IMR-90 (cell line): ENCODE results near the gene ALPP. TPM values are rescaled to one million over a fixed set of nuclear protein-coding genes. Genes with fewer than 3 reads are reported as not detected.

Experiments
- ATAC-seq: fragments of 200-7000 bp; cut with Tn5 transposase; 2 replicates; pipeline ENCODE4 v1.9.1; 2020; ENCODE audit warnings: low read depth, mild to moderate bottlenecking, moderate library complexity
- BruUV-seq: library from RNA; stranded (reverse); fragments of 400-500 nt; replicated peaks from 2 replicates; lab custom pipeline; 2021; lab: Mats Ljungman, UMichigan
- CTCF ChIA-PET: fragments of 300-600 bp; formaldehyde crosslinking; extraction: SDS; loops from one replicate; lab custom pipeline; 2021; ENCODE audit warnings: antibody characterized with exemption; lab: Yijun Ruan, JAX
- POLR2A ChIA-PET: fragments of 300-600 bp; sonication (Branson Sonifier 250); formaldehyde crosslinking; loops from one replicate; lab custom pipeline; 2022; ENCODE audit warnings: antibody characterized with exemption; ENCODE audit not compliant: unreplicated experiment; lab: Charles Lee
- DNase-seq: peaks from one replicate; pipeline ENCODE4 v3.0.0; 2013
- H2AFZ ChIP-seq: replicated peaks from 2 replicates; pipeline ENCODE3; 2013; ENCODE audit warnings: low read length, mild to moderate bottlenecking; ENCODE audit not compliant: poor library complexity
- H2AK5ac ChIP-seq: 2 replicates; pipeline ENCODE4 v1.6.1; 2013; ENCODE audit warnings: low read depth, low read length, inconsistent platforms
- H2AK9ac ChIP-seq: replicated peaks from 2 replicates; pipeline ENCODE3; 2013; ENCODE audit warnings: mild to moderate bottlenecking, low read depth, low read length, moderate library complexity; ENCODE audit not compliant: poor library complexity
- H2BK120ac ChIP-seq: 2 replicates; pipeline ENCODE4 v1.6.1; 2013; ENCODE audit warnings: low read depth, low read length, inconsistent platforms
- H2BK15ac ChIP-seq: 3 replicates; pipeline ENCODE4 v1.6.1; 2013; ENCODE audit warnings: low read depth, low read length, inconsistent platforms
- H2BK20ac ChIP-seq: 2 replicates; pipeline ENCODE4 v1.6.1; 2013; ENCODE audit warnings: low read depth, mild to moderate bottlenecking, inconsistent platforms, low read length, moderate library complexity
- H2BK5ac ChIP-seq: 2 replicates; pipeline ENCODE4 v1.6.1; 2013; ENCODE audit warnings: mild to moderate bottlenecking, low read depth, low read length, inconsistent platforms; ENCODE audit not compliant: poor library complexity, severe bottlenecking
- H3K14ac ChIP-seq: replicated peaks from 2 replicates; pipeline ENCODE4 v1.6.1; 2013; ENCODE audit warnings: low read depth, low read length, inconsistent platforms
- H3K18ac ChIP-seq: 2 replicates; pipeline ENCODE4 v1.6.1; 2013; ENCODE audit warnings: low read depth, low read length, control low read depth
- H3K23ac ChIP-seq: 2 replicates; pipeline ENCODE4 v1.6.1; 2013; ENCODE audit warnings: low read depth, low read length, inconsistent platforms
- H3K27ac ChIP-seq: 2 replicates; pipeline ENCODE4 v1.5.1; 2013; ENCODE audit warnings: mild to moderate bottlenecking, control low read depth, low read length; ENCODE audit not compliant: insufficient read depth
- H3K27me3 ChIP-seq: 2 replicates; pipeline ENCODE4 v1.6.1; 2013; ENCODE audit warnings: low read length; ENCODE audit not compliant: control insufficient read depth, insufficient read depth
- H3K36me3 ChIP-seq: 2 replicates; pipeline ENCODE4 v1.6.1; 2013; ENCODE audit warnings: low read length, mixed read lengths; ENCODE audit not compliant: control insufficient read depth, insufficient read depth
- H3K4ac ChIP-seq: 2 replicates; pipeline ENCODE4 v1.6.1; 2013; ENCODE audit warnings: low read depth, low read length, inconsistent platforms
- H3K4me1 ChIP-seq: 2 replicates; pipeline ENCODE4 v1.6.1; 2013; ENCODE audit warnings: low read length, mixed read lengths; ENCODE audit not compliant: control insufficient read depth, insufficient read depth
- H3K4me2 ChIP-seq: 2 replicates; pipeline ENCODE4 v1.6.1; 2013; ENCODE audit warnings: low read depth, mild to moderate bottlenecking, control low read depth, low read length, moderate library complexity
- H3K4me3 ChIP-seq: 2 replicates; pipeline ENCODE4 v1.5.1; 2013; ENCODE audit warnings: low read depth, mild to moderate bottlenecking, control low read depth, low read length, moderate library complexity; ENCODE audit not compliant: insufficient read depth
- H3K56ac ChIP-seq: 2 replicates; pipeline ENCODE4 v1.6.1; 2013; ENCODE audit warnings: low read length, inconsistent platforms; ENCODE audit not compliant: insufficient read depth; ENCODE audit errors: extremely low read depth
- H3K79me1 ChIP-seq, 2 experiments: 2 replicates each; pipeline ENCODE4 v1.6.1; 2013; ENCODE audit warnings: low read length in 2 of 2, inconsistent platforms in 1 of 2, low read depth in 1 of 2
- H3K9ac ChIP-seq: 2 replicates; pipeline ENCODE4 v1.6.1; 2013; ENCODE audit warnings: low read depth, low read length, control low read depth
- H3K9me1 ChIP-seq: 2 replicates; pipeline ENCODE4 v1.6.1; 2013; ENCODE audit warnings: low read length, inconsistent platforms; ENCODE audit not compliant: insufficient read depth
- H3K9me3 ChIP-seq: 2 replicates; pipeline ENCODE4 v1.6.1; 2013; ENCODE audit warnings: low read length; ENCODE audit not compliant: control insufficient read depth, insufficient read depth
- H4K20me1 ChIP-seq: 2 replicates; pipeline ENCODE4 v1.6.1; 2013; ENCODE audit warnings: low read length, inconsistent platforms; ENCODE audit not compliant: insufficient read depth
- H4K5ac ChIP-seq: 2 replicates; pipeline ENCODE4 v1.6.1; 2013; ENCODE audit warnings: mild to moderate bottlenecking, low read depth, low read length, control low read depth
- H4K8ac ChIP-seq, 2 experiments: 2 replicates each; pipeline ENCODE4 v1.6.1; 2013; ENCODE audit warnings: low read depth in 2 of 2, low read length in 2 of 2, control low read depth in 1 of 2, inconsistent platforms in 1 of 2
- H4K91ac ChIP-seq: 2 replicates; pipeline ENCODE4 v1.6.1; 2013; ENCODE audit warnings: low read depth, low read length, inconsistent platforms; ENCODE audit not compliant: insufficient read depth
- BHLHE40 ChIP-seq: fragments of 150-350 bp; IDR thresholded peaks from 2 replicates; pipeline ENCODE4 v1.6.1; 2016; ENCODE audit warnings: mild to moderate bottlenecking, low read depth, low read length
- RAD21 ChIP-seq: IDR thresholded peaks from 2 replicates; pipeline ENCODE4 v1.6.1; 2012; ENCODE audit warnings: low read length, improper control_type of control experiment
- SMC3 ChIP-seq: fragments of 150-350 bp; IDR thresholded peaks from 2 replicates; pipeline ENCODE4 v1.6.1; 2016; ENCODE audit warnings: low read depth, mild to moderate bottlenecking, antibody characterized with exemption, low read length, moderate library complexity
- WGBS, 2 experiments: methylation state at CpG; one replicate each; pipeline versions ENCODE4 v1.1.5 to v1.1.7; 2013; ENCODE audit warnings: missing lambda C conversion rate in 2 of 2; ENCODE audit not compliant: insufficient read length in 1 of 2; ENCODE audit errors: extremely low coverage in 2 of 2; 5-methylcytosine and 5-hydroxymethylcytosine counted together
- dilution Hi-C: fragments of 300-500 bp; cut with HindIII; formaldehyde crosslinking; loops from one replicate; pipeline ENCODE4 v1.14.3; 2018; ENCODE audit warnings: low sequenced_read_pairs; ENCODE audit not compliant: unreplicated experiment
- in situ Hi-C: fragments of 300-500 bp; cut with MboI; formaldehyde crosslinking; loops from 3 replicates; pipeline ENCODE4 v1.14.3; 2019; ENCODE audit warnings: low sequenced_read_pairs, inconsistent platforms, mixed read lengths
- intact Hi-C: fragments of 100-400 bp; cut with micrococcal nuclease; formaldehyde crosslinking; loops from 2 replicates; pipeline ENCODE4 v1.10.0; 2022
- polyA plus RNA-seq, 3 experiments: library from polyadenylated mRNA; depleted of rRNA; stranded (reverse); fragments of >200 nt; gene quantifications; 2 replicates each; pipeline ENCODE4 v1.2.3, GENCODE V29; 2012; ENCODE audit warnings: low replicate concordance in 1 of 3
- total RNA-seq: library from RNA; depleted of rRNA; stranded (reverse); fragments of >200 nt; gene quantifications from 2 replicates; pipeline ENCODE4 v1.2.3, GENCODE V29; 2012
- TF ChIP-seq, protein P1 (sequence below): conservative IDR thresholded peaks from 2 replicates; pipeline ENCODE4 v1.5.1; 2012; ENCODE audit warnings: mild to moderate bottlenecking, low read depth, low read length, improper control_type of control experiment

The ALPP gene
- total and polyA plus RNA-seq, 2 of the 4 experiments (the other 2 are of a cell fraction), result not detected

DNA sequence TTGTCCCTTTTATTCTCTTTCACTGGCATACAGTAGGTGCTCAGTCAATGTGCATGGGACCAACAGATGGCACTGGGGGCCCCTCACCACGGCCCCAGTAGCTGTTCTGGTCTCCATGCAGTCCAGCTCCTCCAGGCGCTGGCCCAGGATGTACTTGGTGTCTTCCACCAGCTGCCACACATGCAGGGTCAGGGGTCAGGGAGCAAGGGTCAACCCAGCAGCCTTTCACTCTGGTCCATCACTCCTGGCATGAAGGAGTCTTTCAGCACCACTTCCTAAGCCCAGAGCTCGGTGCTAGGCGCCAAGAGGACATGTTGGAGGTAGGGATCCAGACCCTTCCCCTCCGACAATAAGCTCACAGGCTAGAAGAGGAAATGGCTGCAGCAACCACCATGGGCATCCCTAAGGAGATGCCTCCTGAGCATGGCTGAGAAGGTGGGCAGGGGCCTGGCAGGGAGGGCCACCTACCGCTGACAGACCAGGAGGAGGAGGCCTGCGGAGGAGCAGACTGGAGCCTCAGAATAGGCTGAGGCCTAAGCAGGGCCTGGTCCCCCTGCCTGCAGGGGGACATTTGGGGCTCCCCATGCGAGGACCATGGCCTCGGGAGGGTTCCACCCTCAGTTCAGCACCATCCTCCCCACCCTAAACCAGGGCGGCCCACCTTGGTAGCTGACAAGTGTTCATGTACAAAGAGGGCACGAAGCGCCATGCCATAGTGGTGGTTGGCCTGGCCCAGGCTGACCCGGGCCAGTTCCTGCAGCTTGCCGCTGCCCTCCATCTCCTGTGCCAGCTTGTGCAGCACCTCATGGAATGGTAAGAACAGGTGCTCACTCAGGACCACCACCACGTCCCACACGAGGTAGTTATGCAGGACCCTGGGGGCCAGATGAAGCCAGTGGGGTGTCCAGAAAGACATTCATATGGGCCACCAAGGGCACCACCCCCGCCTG lies 38.2 kb downstream of the ALPP start (continued):
- no peak for TF ChIP-seq RAD21
- TF ChIP-seq BHLHE40, result no peak

DNA sequence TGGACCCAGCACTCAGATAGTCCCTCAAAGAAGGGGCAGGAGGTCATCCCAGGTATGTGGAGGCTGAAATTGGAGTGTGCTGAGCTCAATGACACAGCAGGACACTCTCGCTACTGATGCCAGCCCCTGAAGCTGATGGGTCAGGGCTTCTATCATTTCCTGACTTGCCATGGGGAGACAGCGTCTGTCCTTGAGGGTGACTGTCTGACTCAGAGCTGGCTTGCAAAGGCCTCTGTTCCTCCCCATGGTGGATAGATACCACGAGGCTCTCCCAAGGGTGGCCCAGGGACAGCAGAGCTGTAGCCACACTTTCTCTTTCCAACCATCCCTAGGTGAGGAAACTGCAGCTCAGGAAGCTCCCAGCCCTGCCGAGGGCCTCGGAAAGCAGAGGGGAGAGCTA lies 38.9 kb downstream of the ALPP start:
- Histone ChIP-seq H3K4ac (no peak overlapping the region), H3K36me3 (no peaks in the 10 kb centered on the region), H2AFZ (no peak overlapping the region), H4K8ac (no peak overlapping the region), H4K20me1 (no peaks in the 10 kb centered on the region; the same call in 1 of the 2 replicates), H3K56ac (no peak overlapping the region), H3K9ac (no peak overlapping the region), H2BK20ac (no peak overlapping the region), H4K5ac (no peak overlapping the region), H3K9me3 (peaks cover 5% of the 10 kb centered on the region; the same call in 1 of the 2 replicates), H2BK120ac (no peak overlapping the region), H3K18ac (no peak overlapping the region), H2AK9ac (no peak overlapping the region), H3K23ac (no peak overlapping the region), H3K14ac (no peak overlapping the region), H3K27me3 (peaks cover 87% of the 10 kb centered on the region), H3K4me2 (no peak overlapping the region), H2AK5ac (no peak overlapping the region), H4K91ac (no peak overlapping the region), H3K4me3 (no peak overlapping the region), H3K4me1 (no peaks in the 10 kb centered on the region), H3K79me1 (no peaks in the 10 kb centered on the region), H2BK5ac (no peak overlapping the region), H3K27ac (no peak overlapping the region), H2BK15ac (no peak overlapping the region), H3K9me1 (no peaks in the 10 kb centered on the region)
- WGBS, 2 experiments, result 57% methylated on average over 1 of the region's 5 CpGs; no CpG with 5 or more reads in 1 of the 2 experiments
- no peak for ATAC-seq
- dilution Hi-C loops, result no loop called here
- TF ChIP-seq SMC3, result no peak
- TF ChIP-seq, protein P1, sequence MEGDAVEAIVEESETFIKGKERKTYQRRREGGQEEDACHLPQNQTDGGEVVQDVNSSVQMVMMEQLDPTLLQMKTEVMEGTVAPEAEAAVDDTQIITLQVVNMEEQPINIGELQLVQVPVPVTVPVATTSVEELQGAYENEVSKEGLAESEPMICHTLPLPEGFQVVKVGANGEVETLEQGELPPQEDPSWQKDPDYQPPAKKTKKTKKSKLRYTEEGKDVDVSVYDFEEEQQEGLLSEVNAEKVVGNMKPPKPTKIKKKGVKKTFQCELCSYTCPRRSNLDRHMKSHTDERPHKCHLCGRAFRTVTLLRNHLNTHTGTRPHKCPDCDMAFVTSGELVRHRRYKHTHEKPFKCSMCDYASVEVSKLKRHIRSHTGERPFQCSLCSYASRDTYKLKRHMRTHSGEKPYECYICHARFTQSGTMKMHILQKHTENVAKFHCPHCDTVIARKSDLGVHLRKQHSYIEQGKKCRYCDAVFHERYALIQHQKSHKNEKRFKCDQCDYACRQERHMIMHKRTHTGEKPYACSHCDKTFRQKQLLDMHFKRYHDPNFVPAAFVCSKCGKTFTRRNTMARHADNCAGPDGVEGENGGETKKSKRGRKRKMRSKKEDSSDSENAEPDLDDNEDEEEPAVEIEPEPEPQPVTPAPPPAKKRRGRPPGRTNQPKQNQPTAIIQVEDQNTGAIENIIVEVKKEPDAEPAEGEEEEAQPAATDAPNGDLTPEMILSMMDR, result no peak
- no peak for DNase-seq
- in situ Hi-C loops, result no loop called here
- intact Hi-C loops, result no loop called here
- CTCF ChIA-PET, result no interaction called here
- POLR2A ChIA-PET, result no interaction called here
- no TSS peak for BruUV-seq
